CD4-positive, alpha-beta T cell (primary cell): ENCODE results near the gene FNBP1L. TPM values are rescaled to one million over a fixed set of nuclear protein-coding genes. Genes with fewer than 3 reads are reported as not detected.

Experiments used
- ATAC-seq: fragments of 200-7000 bp; cut with Tn5 transposase; one replicate; pipeline ENCODE4 v1.10.0; 2022; ENCODE audit warnings: mild to moderate bottlenecking; ENCODE audit not compliant: poor library complexity
- CTCF ChIA-PET: fragments of 350-600 bp; sonication (Branson Sonifier 250); formaldehyde crosslinking; loops from one replicate; lab custom pipeline; 2021; ENCODE audit warnings: antibody characterized with exemption, inconsistent platforms; lab: Charles Lee
- POLR2A ChIA-PET: fragments of 350-600 bp; sonication (Branson Sonifier 250); formaldehyde crosslinking; loops from one replicate; lab custom pipeline; 2021; ENCODE audit warnings: antibody characterized with exemption, inconsistent platforms; lab: Charles Lee
- DNase-seq, 14 experiments: peaks; one replicate each; pipeline ENCODE4 v3.0.0-alpha.2; 2013 to 2020; ENCODE audit warnings: mixed read lengths in 2 of 14
- H3K27ac ChIP-seq, 2 donors: one replicate each; pipeline versions ENCODE4 v1.5.1 to v1.7.0; 2013; ENCODE audit warnings: low read length in 2 of 2, low read depth in 1 of 2, mild to moderate bottlenecking in 1 of 2
- H3K27me3 ChIP-seq, 2 experiments: 1 replicate in 1 of 2; 2 replicates in 1 of 2; pipeline versions ENCODE4 v1.6.1 to v1.7.0; 2013; ENCODE audit warnings: low read length in 2 of 2, control low read depth in 1 of 2, mild to moderate bottlenecking in 1 of 2, moderate library complexity in 1 of 2; ENCODE audit not compliant: insufficient read depth in 2 of 2, control insufficient read depth in 1 of 2
- H3K36me3 ChIP-seq: one replicate; pipeline ENCODE4 v1.6.1; 2013; ENCODE audit warnings: low read length, control low read depth; ENCODE audit not compliant: insufficient read depth
- H3K4me1 ChIP-seq: one replicate; pipeline ENCODE4 v1.6.1; 2013; ENCODE audit warnings: low read length, control low read depth; ENCODE audit not compliant: insufficient read depth
- H3K4me3 ChIP-seq: one replicate; pipeline ENCODE4 v1.5.1; 2013; ENCODE audit warnings: mild to moderate bottlenecking, low read length, moderate library complexity
- H3K9me3 ChIP-seq, 2 experiments: 1 replicate in 1 of 2; 2 replicates in 1 of 2; pipeline versions ENCODE4 v1.6.1 to v1.7.0; 2013; ENCODE audit warnings: low read length in 2 of 2, mild to moderate bottlenecking in 2 of 2, control low read depth in 1 of 2, moderate library complexity in 1 of 2; ENCODE audit not compliant: control insufficient read depth in 1 of 2, insufficient read depth in 1 of 2
- H3K27ac Mint-ChIP-seq: one replicate; pipeline ENCODE4 v1.8.0; 2020; ENCODE audit warnings: mixed read lengths
- H3K27me3 Mint-ChIP-seq: one replicate; pipeline ENCODE4 v1.8.0; 2021; ENCODE audit warnings: mixed read lengths
- H3K36me3 Mint-ChIP-seq: one replicate; pipeline ENCODE4 v1.8.0; 2021; ENCODE audit warnings: low read depth, mixed read lengths
- H3K4me1 Mint-ChIP-seq: one replicate; pipeline ENCODE4 v1.8.0; 2021; ENCODE audit warnings: low read depth, mixed read lengths
- H3K4me3 Mint-ChIP-seq: one replicate; pipeline ENCODE4 v1.8.0; 2020; ENCODE audit warnings: mild to moderate bottlenecking, mixed read lengths
- H3K9me3 Mint-ChIP-seq: one replicate; pipeline ENCODE4 v1.8.0; 2020; ENCODE audit warnings: mixed read lengths
- intact Hi-C, 2 experiments: fragments of 100-400 bp; cut with DNase I in 1 of 2; cut with micrococcal nuclease in 1 of 2; formaldehyde crosslinking; loops; one replicate each; pipeline versions ENCODE4 v1.15.1 to v1.9.0; 2023 to 2025; cut with DNase I, micrococcal nuclease
- total RNA-seq, 174 experiments: library from RNA in 2 of 174; stranded (reverse) in 2 of 174; gene quantifications; one replicate each; pipeline ENCODE4 v1.2.3 and lab custom pipeline; 2021 to 2026
- TF ChIP-seq, protein P1 (sequence below): fragments of 200-600 bp; IDR thresholded peaks from one replicate; pipeline ENCODE4 v1.8.0; 2022; ENCODE audit warnings: antibody characterized with exemption, mild to moderate bottlenecking

Gene FNBP1L
- total RNA-seq, 2 experiments from 2014 or later: 1.1 TPM

DNA sequence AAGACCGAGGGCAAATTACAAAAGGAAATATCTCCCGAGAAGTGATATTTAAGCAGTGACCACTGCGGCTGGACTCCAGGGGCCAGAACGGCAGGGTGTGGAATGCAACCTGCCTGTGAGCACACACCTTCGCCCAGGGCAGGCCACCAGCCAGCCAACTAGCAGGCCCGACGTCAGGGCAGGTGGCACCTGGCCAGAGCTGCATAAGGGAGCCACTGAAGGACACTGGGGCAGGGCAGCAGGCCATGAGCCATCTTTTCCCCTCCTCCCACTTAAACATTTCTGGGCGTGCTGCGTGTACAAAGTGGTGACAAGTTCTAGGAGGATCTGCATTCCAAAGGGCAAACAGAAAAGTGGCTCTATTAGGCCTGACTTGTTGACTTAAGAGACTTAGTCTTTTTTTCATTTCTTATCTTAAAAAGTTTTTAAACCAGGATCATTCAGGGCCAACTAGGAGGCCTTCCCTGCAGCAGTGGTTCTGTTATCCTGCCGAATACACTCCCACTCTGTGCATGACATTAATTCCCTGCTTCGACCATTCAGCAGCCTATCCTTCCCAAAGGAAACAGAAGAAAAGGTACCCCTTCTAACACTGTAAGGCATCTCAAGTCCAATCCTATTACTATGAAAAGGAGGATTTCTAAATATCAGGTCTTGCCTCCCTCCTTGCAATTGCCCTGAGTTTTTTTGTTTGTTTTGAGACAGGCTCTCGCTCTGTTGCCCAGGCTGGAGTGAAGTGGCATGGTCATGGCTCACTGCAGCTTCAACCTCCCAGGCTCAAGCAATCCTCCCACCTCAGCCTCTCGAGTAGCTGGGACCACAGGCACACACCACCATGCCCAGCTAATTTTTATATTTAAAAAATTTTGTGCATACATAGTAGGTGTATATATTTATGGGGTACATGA, 137.4 kb downstream of the FNBP1L start:
- ChIA-PET CTCF (no interaction called here), POLR2A (no interaction called here)
- no peaks in the 10 kb centered on the region for H3K36me3 ChIP-seq
- Mint-ChIP-seq H3K36me3 (no peaks in the 10 kb centered on the region), H3K27me3 (no peaks in the 10 kb centered on the region), H3K9me3 (no peaks in the 10 kb centered on the region), H3K4me3 (no peak overlapping the region), H3K4me1 (no peaks in the 10 kb centered on the region), H3K27ac (no peak overlapping the region)
- no peaks in the 10 kb centered on the region for H3K4me1 ChIP-seq
- TF ChIP-seq, protein P1, sequence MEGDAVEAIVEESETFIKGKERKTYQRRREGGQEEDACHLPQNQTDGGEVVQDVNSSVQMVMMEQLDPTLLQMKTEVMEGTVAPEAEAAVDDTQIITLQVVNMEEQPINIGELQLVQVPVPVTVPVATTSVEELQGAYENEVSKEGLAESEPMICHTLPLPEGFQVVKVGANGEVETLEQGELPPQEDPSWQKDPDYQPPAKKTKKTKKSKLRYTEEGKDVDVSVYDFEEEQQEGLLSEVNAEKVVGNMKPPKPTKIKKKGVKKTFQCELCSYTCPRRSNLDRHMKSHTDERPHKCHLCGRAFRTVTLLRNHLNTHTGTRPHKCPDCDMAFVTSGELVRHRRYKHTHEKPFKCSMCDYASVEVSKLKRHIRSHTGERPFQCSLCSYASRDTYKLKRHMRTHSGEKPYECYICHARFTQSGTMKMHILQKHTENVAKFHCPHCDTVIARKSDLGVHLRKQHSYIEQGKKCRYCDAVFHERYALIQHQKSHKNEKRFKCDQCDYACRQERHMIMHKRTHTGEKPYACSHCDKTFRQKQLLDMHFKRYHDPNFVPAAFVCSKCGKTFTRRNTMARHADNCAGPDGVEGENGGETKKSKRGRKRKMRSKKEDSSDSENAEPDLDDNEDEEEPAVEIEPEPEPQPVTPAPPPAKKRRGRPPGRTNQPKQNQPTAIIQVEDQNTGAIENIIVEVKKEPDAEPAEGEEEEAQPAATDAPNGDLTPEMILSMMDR: no peak
- DNase-seq: no peak
- H3K27ac ChIP-seq: no peak overlapping the region
- intact Hi-C loops: no loop called here
- no peaks in the 10 kb centered on the region for H3K27me3 ChIP-seq
- H3K9me3 ChIP-seq: no peaks in the 10 kb centered on the region
- H3K4me3 ChIP-seq: no peak overlapping the region
- ATAC-seq: no peak

DNA sequence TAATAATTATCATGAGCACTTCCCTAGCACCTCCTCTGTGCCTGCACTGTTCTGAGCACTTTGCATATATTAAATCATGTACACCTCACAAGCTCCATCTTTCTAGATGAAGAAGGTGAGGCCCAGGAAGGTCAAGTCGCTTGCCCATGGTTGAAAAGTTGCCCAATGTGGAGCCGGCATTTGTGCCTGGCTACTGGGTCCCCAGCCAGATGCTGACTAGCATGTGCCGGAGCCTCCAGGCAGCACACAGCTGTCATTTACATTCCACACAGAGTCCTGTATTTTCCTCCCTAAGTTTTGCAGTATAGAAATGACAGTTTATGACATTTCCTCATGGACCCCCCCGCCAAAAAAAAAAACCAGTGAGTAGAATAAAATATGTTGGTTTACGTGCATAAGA, 139.4 kb downstream of the FNBP1L start:
- Mint-ChIP-seq H3K4me3 (no peak overlapping the region), H3K27me3 (no peaks in the 10 kb centered on the region), H3K4me1 (peaks cover 8% of the 10 kb centered on the region), H3K9me3 (no peaks in the 10 kb centered on the region), H3K36me3 (no peaks in the 10 kb centered on the region), H3K27ac (no peak overlapping the region)
- peaks cover 5% of the 10 kb centered on the region for H3K4me1 ChIP-seq
- DNase-seq: no peak
- ChIA-PET POLR2A (no interaction called here), CTCF (no interaction called here)
- H3K27me3 ChIP-seq: no peaks in the 10 kb centered on the region
- no peaks in the 10 kb centered on the region for H3K36me3 ChIP-seq
- no peak overlapping the region for H3K27ac ChIP-seq
- no peak overlapping the region for H3K4me3 ChIP-seq
- H3K9me3 ChIP-seq: no peaks in the 10 kb centered on the region
- intact Hi-C loops: no loop called here
- TF ChIP-seq, protein P1: no peak
- no peak for ATAC-seq

DNA sequence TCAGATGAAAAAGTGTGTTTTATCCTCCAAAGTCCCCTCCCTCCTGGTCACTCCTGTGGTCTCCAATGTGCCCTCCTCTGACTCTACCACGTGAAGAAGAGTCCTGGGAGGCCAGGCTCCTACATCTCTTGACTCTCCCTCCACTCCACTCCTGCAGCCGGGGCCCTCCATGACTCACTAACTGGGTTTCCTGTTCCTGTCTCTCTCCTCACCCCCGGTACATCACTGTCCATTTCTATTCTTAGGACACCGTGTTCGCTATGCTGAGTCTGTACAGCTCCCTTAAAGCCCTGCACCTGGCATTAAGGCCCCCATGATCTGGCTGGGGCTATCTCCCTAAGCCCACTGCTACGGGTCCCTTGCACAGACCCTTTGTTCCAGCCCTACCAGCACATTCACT, 140.3 kb downstream of the FNBP1L start:
- H3K27me3 ChIP-seq: no peaks in the 10 kb centered on the region
- H3K36me3 ChIP-seq: no peaks in the 10 kb centered on the region
- Mint-ChIP-seq H3K27me3 (no peaks in the 10 kb centered on the region), H3K4me1 (peaks cover 8% of the 10 kb centered on the region), H3K9me3 (no peaks in the 10 kb centered on the region), H3K27ac (no peak overlapping the region), H3K36me3 (no peaks in the 10 kb centered on the region), H3K4me3 (no peak overlapping the region)
- TF ChIP-seq, protein P1: no peak
- H3K9me3 ChIP-seq: no peaks in the 10 kb centered on the region
- POLR2A ChIA-PET: no interaction called here
- peaks cover 5% of the 10 kb centered on the region for H3K4me1 ChIP-seq
- ATAC-seq: no peak
- H3K27ac ChIP-seq: no peak overlapping the region
- intact Hi-C loops: no loop called here
- no peak for DNase-seq
- CTCF ChIA-PET: no interaction called here
- H3K4me3 ChIP-seq: no peak overlapping the region
